ENCODE measurements around the gene AMPD3.

Gene AMPD3

DNA sequence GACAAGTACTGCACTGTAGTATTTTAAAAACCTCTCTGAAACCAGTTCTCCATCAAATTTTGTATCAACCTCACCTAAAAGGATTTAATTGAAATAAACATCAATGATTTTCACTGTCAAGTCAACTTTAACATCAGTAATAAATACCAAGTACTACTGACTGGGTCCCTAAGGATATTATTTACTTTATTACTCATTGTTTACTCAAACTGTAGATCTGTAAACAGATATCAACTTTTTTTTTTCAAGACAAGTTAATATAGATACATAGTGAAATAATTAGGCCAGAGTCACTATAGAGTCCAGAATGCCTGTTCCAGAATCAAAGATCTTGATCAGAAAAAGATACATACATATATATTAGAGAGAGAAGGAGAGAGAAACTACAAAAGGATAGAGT, 84.3 kb downstream of the AMPD3 start:
- DNase-seq (ENCODE audit: low spot score), result no peak

DNA sequence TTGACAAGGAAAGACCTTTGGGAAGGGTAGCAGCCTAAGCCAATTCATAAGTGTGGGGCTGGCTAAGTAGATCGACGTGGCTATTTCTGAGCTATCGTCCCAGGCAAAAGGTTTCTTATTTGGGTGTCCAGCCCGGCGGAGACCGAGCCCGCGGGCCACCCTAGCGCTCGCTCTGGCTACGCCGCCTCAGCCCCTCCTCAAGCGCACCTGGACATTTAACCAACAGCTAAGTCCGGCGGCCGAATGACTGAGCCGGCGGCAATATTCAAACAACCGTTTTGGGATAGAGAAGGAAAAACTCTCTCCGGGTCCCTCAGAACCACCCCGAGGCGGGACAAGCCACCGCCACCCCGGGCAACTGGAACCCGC, 85.5 kb downstream of the AMPD3 start:
- DNase-seq (ENCODE audit: low spot score), result peak; percentile 18

DNA sequence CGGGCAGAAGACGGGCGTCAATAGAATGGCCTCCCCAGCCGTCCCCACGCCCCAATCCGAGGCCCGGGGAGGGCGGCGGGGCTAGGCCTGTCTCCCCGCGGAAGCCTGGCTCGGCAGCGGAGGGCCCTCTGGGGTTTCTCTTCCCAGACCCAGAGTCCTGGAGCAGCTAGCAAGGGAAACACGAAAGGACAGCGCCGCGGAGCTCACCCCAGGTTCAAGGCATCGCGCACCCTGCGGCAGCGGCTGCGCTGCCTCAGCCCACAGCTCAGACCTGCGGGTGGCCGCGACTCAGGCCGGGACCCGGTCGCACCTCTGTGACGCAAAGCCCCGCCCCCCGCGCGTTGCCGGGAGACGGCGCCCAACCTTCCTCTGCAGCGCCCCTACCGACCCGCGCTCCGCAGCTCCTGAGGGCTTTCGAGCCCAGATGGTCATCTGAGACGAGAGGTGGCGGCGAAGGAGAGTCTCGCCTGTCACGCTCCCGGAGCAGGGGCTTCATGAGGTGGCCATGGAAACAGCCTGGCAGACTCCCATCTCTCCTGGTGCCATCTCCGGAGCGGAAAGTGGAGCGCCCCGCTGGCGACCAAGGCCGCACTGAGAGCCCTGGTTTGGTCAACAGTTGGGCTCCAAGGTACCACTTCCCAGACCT, 86.0 kb downstream of the AMPD3 start, which contains the start of gene RNF141:
Gene RNF141, minus strand, starts transcription at position 273 of the 646 bp plus-strand sequence. CDS start 7,029 bp downstream, outside the sequence.
- DNase-seq (ENCODE audit: low spot score), result peak; percentile 92

DNA sequence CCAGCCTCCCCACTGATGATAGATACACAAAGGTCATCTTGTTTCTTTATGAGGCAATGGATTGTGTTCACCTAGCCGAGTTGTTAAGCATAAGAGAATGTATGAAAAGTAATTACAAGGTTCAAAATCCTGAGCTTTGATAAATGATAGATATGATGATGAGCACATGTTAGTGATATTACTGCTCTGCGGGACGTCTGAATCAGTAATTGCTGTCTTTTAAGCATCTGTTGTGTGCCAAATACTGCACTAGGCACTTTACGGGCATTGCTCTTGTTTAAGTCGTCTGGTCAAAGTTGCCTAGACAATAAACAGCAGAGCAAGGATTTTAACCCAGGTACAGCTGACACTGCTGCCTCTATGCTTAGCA, 86.5 kb downstream of the AMPD3 start:
- no peak for DNase-seq (ENCODE audit: low spot score)

DNA sequence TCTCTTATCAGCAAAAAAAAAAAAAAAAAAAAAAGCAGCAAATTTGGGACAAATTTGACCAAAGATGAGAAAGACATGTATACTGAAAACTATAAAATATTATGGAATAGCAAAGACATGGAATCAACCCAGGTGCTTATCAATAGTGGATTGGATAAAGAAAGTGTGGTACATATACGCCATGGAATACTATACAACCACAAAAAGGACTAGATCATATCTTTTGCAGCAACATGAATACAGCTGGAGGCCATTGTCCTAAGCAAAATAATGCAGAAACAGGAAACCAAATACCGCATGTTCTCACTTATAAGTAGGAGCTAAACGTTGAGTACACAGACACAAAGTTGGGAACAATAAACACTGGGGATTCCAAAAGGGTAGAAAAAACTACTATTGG, 87.7 kb downstream of the AMPD3 start:
- DNase-seq (ENCODE audit: low spot score), result no peak

DNA sequence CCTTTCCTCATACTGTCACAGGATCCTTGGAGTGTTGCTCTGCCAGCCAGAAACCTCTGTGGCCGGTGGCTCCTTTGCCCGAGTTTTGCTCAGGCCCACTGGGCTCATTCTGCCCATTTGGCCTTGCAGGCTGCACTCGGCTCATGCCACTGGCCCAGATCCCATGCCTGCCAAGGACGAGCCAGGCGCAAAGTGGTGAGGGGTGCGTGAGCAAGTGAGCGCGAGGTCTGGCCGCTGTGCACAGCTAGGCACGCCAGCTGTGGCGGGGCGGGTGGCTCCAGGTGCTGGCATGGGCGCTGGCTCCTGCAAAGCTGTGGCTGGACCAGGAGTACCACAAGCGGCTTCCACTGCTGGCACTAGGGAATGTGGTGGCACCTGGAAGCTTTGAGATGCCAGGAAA, 88.7 kb downstream of the AMPD3 start:
- DNase-seq (ENCODE audit: low spot score), result no peak

DNA sequence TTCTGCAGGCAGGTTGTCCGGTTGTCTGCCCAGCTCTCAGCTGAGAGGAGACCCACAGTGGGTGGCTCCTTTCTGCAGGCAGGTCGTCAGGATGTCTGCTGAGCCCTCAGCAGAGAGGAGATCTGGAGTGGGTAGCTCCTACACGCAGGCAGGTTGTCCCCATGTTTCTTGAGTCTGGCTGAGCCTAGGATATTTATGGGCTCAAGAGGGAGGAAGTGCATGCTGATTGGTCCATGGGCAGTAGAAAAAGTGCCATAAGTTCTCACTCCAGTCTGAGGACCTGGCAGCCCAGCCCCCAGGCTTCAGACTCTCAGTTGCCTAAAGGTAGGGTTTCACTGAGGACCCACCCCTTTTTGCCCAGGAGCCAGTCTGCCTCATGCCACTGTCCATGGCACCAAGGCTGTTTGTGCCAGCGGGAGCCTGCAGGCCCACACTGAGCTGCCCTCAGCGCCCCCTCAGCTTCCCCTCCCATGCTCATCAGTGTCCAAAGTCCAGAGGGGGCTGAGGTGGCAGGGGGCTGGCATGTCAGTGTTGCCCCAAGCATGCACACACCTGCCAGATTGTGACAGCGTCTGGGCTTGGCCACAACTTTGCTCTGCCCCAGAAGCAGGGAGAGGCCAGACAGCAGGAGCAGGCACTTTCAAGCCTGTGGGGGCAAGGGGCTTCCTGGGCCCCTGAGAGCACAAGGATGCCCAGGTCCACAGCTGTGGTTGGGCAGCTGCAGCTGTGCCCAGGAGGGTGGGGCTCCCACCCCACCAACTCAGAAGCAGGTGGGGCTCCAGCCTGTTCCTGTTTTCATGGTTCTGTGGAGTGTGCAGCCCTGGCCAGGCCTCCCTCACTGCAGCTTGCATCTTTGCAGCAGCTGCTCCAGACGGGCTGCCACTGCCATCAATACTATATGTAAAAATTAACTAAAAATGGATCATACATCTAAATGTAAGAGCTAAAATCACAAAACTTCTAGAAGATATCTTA, 89.7 kb downstream of the AMPD3 start:
- no peak for DNase-seq (ENCODE audit: low spot score)

DNA sequence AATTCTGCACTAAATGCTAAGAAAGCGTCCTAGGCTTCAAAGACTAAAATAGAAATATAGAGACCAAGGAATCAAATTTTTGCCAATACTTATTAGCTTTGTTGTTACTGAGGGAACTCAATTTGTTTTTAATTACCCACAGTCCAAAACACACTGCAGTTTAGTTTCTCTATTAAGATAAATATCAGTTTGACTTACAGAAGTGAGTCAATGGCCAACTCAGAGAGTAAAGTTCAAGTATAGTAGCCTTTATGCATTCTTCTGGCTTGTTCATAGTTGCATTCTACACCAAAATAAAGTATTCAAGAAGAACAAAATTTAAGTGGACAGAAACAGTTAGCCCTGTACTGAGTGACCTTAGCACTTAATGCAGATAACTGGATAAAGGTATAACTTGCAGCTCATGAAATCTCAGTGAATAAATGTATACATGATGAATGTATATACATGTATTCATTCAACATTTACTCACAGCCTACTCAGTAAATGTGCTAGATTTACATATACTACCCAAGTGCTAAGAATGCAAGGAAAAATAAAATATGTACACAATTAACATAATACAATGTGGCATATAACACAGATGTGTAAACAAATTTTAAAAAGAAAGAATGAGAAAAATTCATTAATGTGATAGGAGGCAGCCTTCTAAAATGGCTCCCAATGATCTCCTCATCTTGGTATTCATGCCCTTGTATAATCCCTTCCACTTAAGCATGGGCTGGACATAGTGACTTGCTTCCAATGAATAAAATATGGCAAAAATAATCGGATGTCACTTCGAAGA, 95.6 kb downstream of the AMPD3 start:
- peak; percentile 46 for DNase-seq (ENCODE audit: low spot score)

DNA sequence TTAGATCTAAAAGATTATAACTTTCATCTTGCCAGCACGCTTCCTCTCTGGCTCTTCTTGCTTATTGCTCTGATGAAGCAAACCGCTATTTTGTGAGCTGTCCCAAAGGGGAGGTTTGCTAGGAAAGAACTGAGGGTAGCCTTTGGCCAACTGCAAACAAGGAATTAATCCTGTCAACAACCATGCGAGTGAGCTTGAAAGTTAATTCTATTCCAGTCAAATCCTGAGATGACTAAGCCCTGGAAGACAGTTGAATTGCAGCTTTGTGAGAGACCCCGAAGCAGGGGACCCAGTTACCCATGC, 96.2 kb downstream of the AMPD3 start:
- DNase-seq (ENCODE audit: low spot score), result no peak

DNA sequence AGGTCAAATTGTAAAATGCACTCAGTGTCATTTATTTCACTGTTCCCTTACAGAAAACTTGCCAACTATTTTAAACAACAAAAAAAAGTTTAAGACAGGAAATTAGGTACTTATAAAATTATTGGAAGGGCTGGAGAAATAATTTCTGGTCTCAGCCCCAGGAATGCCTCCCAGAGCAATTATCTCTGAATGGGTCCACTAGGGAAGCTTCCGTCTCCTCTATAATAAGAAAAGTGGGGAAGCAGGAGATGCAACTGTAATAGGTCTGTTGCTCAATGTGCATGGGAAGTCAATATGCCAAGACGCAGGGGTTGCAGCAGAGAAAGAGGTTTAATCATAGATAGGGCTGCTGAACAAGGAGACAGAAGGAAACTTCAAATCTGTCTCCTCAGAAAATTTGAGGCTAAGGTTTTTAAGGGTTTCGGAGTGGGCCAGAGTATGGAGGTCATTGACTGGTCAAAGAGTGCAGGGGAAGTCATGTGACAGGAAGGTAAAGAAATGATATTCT, 96.8 kb downstream of the AMPD3 start:
- DNase-seq (ENCODE audit: low spot score), result no peak

DNA sequence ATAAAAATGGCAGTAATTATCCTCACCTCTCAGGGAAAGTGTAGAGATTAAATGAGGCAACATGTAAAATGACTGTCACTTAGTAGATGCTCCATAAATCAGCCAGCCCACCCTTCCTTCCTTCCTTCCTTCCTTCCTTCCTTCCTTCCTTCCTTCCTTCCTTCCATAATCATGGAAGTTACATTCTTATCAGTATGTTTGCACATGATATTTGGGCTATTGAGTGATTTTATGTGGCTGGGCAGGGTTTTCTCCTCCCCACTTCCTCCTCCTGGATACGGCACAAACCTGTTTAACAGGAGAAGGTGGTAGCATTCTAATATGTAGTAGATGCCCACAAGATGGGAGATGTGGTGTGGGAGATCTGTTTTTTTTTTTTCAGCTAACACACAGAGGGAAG, 101.5 kb downstream of the AMPD3 start:
- no peak for DNase-seq (ENCODE audit: low spot score)
